ENCODE measurements around the gene CEP89.
"Not testable (repeated sequence)": the region's sequence is repeated elsewhere in the genome, so short reads cannot be mapped to it uniquely, and the experiment has no call there.

Gene CEP89

DNA sequence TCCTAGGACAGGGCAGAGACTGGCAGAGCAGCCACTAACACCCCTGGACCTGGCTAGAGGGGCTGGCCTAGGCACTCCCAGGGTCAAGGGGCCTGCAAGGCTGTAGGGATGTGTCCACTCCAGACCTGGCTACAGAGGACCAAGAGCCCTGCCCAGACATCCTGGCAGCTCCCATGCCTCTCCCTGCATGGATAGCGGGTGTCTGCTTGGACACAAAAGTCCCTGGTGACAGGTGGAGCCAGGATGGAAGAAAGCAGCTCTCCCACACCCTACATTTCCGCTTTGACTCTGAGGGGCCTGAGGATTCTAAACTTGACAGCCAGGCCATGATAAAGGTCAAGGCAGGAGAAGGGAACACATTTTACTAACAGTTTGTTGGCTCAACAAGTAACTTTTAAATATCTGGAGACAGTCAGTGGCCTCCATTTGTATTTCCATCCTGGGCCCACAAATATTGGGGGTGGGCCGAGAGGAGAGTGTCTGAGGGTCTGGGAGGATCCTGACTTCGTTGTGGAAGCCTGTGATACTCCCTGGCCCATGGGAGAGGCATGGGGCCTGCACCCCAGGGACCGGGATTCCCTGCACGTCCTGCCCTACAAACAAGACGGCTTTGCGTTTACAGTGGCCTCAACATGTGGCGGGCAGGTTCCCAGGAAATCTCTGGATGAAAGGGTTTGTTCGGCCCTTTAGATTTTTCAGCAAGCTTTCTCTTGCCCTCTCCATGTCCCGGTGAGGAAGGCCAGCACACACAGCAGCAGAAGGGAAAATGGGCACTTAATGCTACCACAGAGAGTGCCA is 82.4 kb downstream of the CEP89 start:
- Histone ChIP-seq H3K27me3 (ENCODE audit: control insufficient read depth, insufficient read depth, low read length) (no peaks in the 10 kb centered on the region), H3K36me3 (ENCODE audit: control insufficient read depth, insufficient read depth, low read length) (no peaks in the 10 kb centered on the region), H3K4me1 (ENCODE audit: control insufficient read depth, insufficient read depth, low read length) (no peaks in the 10 kb centered on the region), H3K9ac (ENCODE audit: low read depth, low read length) (no peak overlapping the region), H3K4me3 (ENCODE audit: low read depth, low read length) (no peak overlapping the region), H3K9me3 (ENCODE audit: control insufficient read depth, insufficient read depth, low read length) (no peaks in the 10 kb centered on the region)

DNA sequence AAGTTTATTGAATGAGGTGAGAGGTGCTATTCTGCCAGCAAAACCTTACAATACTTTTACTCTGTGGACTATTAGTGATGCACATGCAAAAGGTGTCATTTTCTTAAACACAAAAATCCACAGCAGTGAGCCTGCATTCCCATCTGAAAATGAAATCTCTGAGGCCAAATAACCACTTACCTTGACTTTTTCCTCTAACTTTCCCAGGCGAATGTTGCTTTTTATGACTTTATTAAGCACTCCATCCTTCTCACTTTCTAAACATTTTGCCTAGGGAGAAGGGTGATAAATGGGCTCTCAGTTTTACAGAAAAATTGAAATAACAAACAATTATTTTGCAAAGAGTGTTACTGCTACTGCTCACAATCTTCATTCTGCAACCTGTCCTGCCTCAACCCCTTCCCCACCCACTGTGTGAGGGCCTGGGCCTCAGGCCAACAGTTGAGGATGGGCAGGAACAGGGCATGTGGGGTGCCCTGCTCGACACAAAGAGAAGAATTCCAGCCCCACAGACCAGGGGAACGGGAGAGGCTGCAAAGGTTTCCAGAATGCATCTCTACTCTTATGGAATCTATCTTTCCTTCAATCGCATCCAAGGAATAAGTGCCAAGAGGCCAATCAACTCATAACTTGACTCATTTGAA is 84.1 kb downstream of the CEP89 start:
- Histone ChIP-seq H3K4me3 (ENCODE audit: low read depth, low read length) (no peak overlapping the region), H3K4me1 (ENCODE audit: control insufficient read depth, insufficient read depth, low read length) (no peaks in the 10 kb centered on the region), H3K9ac (ENCODE audit: low read depth, low read length) (no peak overlapping the region), H3K9me3 (ENCODE audit: control insufficient read depth, insufficient read depth, low read length) (no peaks in the 10 kb centered on the region), H3K27me3 (ENCODE audit: control insufficient read depth, insufficient read depth, low read length) (no peaks in the 10 kb centered on the region), H3K36me3 (ENCODE audit: control insufficient read depth, insufficient read depth, low read length) (no peaks in the 10 kb centered on the region)

DNA sequence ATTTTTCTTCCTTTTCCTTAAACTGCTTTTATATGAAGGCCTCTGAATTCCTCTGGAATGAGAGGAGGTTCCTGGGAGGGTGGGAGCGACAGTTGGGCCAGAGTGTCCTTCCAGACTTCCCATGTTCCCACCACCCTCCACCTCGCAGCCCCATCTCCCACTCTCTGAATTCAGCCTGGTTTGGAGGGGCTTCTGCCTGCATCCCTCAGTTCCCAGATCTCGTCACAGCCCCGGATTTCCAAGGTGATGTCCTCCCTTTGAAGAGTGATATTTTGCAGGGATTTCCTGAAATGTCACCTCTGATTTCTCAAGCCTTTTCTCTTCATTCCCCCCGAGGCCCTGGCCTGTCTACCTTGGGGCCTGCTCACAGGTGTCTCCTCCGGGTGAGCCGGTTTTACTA is 85.5 kb downstream of the CEP89 start:
- H3K4me1 ChIP-seq (ENCODE audit: control insufficient read depth, insufficient read depth, low read length) = no peaks in the 10 kb centered on the region
- no peaks in the 10 kb centered on the region for H3K9me3 ChIP-seq (ENCODE audit: control insufficient read depth, insufficient read depth, low read length)
- H3K36me3 ChIP-seq (ENCODE audit: control insufficient read depth, insufficient read depth, low read length) = no peaks in the 10 kb centered on the region
- no peak overlapping the region for H3K9ac ChIP-seq (ENCODE audit: low read depth, low read length)
- no peaks in the 10 kb centered on the region for H3K27me3 ChIP-seq (ENCODE audit: control insufficient read depth, insufficient read depth, low read length)
- H3K4me3 ChIP-seq (ENCODE audit: low read depth, low read length) = no peak overlapping the region

DNA sequence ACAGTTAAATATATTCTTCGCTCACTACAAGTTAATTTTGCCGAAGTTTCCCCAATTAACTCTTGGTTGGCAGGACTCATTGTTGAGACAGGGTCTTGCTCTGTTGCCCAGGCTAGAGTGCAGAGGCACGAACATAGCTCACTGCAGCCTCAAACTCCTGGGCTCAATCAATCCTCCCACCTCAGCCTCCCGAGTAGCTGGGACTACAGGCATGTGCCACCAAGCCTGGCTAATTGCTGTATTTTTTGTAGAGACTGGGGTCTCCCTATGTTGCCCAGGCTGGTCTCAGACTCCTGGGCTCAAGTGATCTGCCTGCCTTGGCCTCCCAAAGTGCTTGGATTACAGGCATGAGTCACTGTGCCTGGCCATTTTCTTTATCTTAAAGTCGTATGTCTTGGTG is 86.5 kb downstream of the CEP89 start:
- H3K4me3 ChIP-seq (ENCODE audit: low read depth, low read length); H3K9ac ChIP-seq (ENCODE audit: low read depth, low read length); H3K9me3 ChIP-seq (ENCODE audit: control insufficient read depth, insufficient read depth, low read length); H3K36me3 ChIP-seq (ENCODE audit: control insufficient read depth, insufficient read depth, low read length); H3K27me3 ChIP-seq (ENCODE audit: control insufficient read depth, insufficient read depth, low read length); H3K4me1 ChIP-seq (ENCODE audit: control insufficient read depth, insufficient read depth, low read length): not testable (repeated sequence)

DNA sequence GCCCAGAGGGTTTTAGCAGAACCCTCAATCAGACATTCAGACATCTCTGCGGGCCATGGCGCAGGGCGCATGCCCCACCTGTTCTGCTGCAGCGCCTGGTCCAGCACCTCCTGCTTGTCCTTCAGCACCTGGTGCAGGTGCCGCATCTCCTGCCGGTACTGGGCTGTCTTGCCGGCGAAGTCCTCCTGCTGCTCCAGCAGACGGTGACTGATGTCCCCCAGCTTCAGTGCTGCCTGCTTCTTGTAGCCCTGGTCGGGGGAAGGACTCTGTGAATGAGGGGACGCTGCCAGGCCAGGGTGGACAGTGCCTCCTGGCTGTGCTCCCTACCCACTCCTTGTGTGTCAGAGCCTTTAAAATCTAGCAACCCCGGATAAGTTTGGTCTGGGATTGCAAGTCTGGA is 90.0 kb downstream of the CEP89 start:
- no peak overlapping the region for H3K4me3 ChIP-seq (ENCODE audit: low read depth, low read length)
- no peaks in the 10 kb centered on the region for H3K4me1 ChIP-seq (ENCODE audit: control insufficient read depth, insufficient read depth, low read length)
- H3K27me3 ChIP-seq (ENCODE audit: control insufficient read depth, insufficient read depth, low read length) = no peaks in the 10 kb centered on the region
- no peaks in the 10 kb centered on the region for H3K9me3 ChIP-seq (ENCODE audit: control insufficient read depth, insufficient read depth, low read length)
- H3K9ac ChIP-seq (ENCODE audit: low read depth, low read length) = no peak overlapping the region
- no peaks in the 10 kb centered on the region for H3K36me3 ChIP-seq (ENCODE audit: control insufficient read depth, insufficient read depth, low read length)

DNA sequence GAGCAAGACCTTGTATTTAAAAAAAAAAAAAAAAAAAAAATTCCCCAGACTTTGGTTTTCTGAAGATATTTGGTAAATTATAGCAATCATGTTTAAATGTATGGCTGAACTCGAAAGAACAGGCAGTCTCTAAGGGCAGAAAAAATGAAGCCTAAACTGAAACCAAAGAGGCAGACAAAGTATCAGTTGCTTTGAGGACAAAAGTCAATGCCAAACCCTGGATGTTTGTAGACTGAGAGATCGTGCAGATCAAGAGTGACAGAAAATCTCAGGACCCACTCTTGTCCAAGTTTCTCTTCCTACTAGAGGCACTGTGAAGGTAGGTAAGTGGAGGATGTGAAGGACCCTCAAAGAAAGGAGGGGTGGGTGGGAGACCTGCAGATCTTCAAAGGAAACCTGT is 91.1 kb downstream of the CEP89 start:
- no peaks in the 10 kb centered on the region for H3K36me3 ChIP-seq (ENCODE audit: control insufficient read depth, insufficient read depth, low read length)

DNA sequence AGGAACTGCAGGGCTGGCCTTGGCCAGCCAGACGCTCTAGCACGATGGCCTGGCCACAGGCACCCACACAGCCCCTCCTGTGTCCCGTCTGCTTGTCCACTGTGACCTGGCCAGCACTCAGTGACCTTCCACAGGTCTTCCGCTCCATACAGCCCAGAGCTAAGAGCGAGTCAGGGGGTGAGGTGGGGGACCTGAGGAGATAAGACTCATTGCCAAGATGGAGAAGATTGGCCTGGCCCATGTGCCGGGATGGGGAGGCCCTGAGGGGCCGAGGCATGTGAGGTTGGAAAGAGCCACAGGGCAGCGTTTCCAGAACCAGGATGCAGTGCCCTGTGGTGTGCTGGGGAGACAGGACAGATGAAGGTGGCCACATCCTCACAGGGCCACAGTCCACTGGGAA is 92.0 kb downstream of the CEP89 start:
- Histone ChIP-seq H3K36me3 (ENCODE audit: control insufficient read depth, insufficient read depth, low read length) (no peaks in the 10 kb centered on the region), H3K4me3 (ENCODE audit: low read depth, low read length) (no peak overlapping the region), H3K4me1 (ENCODE audit: control insufficient read depth, insufficient read depth, low read length) (no peaks in the 10 kb centered on the region), H3K27me3 (ENCODE audit: control insufficient read depth, insufficient read depth, low read length) (no peaks in the 10 kb centered on the region), H3K9me3 (ENCODE audit: control insufficient read depth, insufficient read depth, low read length) (no peaks in the 10 kb centered on the region), H3K9ac (ENCODE audit: low read depth, low read length) (no peak overlapping the region)

More for the DNA sequence above, 91.1 kb downstream of the CEP89 start:
- Histone ChIP-seq H3K9ac (ENCODE audit: low read depth, low read length) (no peak overlapping the region), H3K9me3 (ENCODE audit: control insufficient read depth, insufficient read depth, low read length) (no peaks in the 10 kb centered on the region), H3K27me3 (ENCODE audit: control insufficient read depth, insufficient read depth, low read length) (no peaks in the 10 kb centered on the region), H3K4me3 (ENCODE audit: low read depth, low read length) (no peak overlapping the region), H3K4me1 (ENCODE audit: control insufficient read depth, insufficient read depth, low read length) (no peaks in the 10 kb centered on the region)

DNA sequence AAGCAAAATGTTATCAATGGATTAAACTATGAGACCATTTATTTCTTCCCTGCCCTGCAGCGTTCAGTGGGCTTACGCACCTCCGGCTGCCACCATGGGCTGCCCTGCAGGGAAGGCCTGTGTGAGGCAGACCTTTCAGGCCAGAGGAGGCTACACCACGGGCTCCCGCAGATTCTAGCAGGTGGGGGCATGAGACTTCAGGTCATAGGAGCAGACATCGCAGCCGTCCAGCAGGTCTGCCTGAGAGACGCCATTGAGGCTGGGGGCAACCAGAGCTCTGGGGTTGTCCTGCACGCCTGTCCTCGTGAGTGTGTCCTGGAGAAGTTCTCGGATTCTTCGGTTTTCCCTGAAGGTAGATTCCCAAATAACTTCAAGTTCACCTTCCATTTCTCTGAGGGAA is 92.8 kb downstream of the CEP89 start:
- no peaks in the 10 kb centered on the region for H3K9me3 ChIP-seq (ENCODE audit: control insufficient read depth, insufficient read depth, low read length)
- no peaks in the 10 kb centered on the region for H3K36me3 ChIP-seq (ENCODE audit: control insufficient read depth, insufficient read depth, low read length)
- no peaks in the 10 kb centered on the region for H3K27me3 ChIP-seq (ENCODE audit: control insufficient read depth, insufficient read depth, low read length)
- no peak overlapping the region for H3K4me3 ChIP-seq (ENCODE audit: low read depth, low read length)
- no peaks in the 10 kb centered on the region for H3K4me1 ChIP-seq (ENCODE audit: control insufficient read depth, insufficient read depth, low read length)
- H3K9ac ChIP-seq (ENCODE audit: low read depth, low read length) = no peak overlapping the region

DNA sequence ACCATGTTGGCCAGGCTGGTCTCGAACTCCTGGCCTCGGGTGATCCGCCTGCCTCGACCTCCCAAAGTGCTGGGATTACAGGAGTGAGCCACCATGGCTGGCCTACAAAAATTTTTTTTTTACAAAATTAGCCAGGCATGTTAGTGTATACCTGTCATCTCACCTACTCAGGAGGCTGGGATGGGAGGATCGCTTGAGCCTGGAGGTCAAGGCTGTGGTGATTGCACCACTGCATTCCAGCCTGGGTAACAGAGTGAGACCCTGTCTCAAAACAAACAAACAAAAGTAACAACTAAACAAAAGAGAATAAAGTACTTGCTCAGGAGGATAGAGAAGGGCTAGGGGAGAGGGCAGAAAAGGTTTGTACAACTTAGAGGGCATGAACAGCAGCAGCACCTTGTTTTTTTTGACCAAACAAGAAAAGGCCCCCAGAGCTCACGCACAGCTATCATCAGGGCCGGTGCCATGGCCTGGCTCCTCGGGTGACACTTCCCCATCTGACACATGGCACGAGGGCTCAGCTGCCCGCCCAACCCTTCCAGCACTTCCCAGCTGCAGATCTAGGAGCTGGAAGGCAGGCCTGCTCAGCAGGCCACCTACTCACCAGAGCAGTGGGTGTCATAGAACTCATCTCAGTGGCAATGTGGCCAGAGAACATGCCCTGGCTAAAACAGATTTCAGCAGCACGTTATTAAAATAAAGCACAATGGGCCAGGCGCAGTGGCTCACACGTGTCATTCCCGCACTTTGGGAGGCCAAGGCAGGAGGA is 93.6 kb downstream of the CEP89 start:
- Histone ChIP-seq H3K4me3 (ENCODE audit: low read depth, low read length) (no peak overlapping the region), H3K27me3 (ENCODE audit: control insufficient read depth, insufficient read depth, low read length) (no peaks in the 10 kb centered on the region), H3K9me3 (ENCODE audit: control insufficient read depth, insufficient read depth, low read length) (no peaks in the 10 kb centered on the region), H3K4me1 (ENCODE audit: control insufficient read depth, insufficient read depth, low read length) (no peaks in the 10 kb centered on the region), H3K9ac (ENCODE audit: low read depth, low read length) (no peak overlapping the region), H3K36me3 (ENCODE audit: control insufficient read depth, insufficient read depth, low read length) (no peaks in the 10 kb centered on the region)

DNA sequence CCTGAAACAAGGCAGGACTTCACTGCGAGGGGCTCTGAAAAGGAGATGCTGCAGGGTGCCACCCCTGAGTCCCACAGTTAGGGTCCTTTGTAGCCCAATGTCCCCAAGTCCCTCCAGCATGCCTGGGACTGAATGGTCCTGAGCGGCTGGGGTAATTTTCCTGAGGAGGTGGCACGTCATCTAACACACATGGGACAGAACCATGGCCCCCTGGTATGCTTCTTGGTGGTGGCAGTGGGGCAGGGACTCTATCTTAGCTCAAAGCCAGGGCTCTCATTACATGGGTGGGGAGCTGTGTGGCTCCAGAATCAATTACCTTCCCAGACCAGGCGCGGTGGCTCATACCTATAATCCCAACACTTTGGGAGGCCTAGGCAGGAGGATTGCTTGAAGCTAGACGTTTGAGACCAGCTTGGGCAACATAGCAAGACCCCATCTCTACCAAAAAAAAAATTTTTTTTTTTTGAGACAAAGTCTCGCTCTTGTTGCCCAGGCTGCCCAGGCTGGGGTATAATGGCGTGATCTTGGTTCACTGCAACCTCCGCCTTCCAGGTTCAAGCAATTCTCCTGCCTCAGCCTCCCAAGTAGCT is 94.3 kb downstream of the CEP89 start:
- Histone ChIP-seq H3K4me1 (ENCODE audit: control insufficient read depth, insufficient read depth, low read length) (no peaks in the 10 kb centered on the region), H3K9ac (ENCODE audit: low read depth, low read length) (no peak overlapping the region), H3K4me3 (ENCODE audit: low read depth, low read length) (no peak overlapping the region), H3K27me3 (ENCODE audit: control insufficient read depth, insufficient read depth, low read length) (no peaks in the 10 kb centered on the region), H3K36me3 (ENCODE audit: control insufficient read depth, insufficient read depth, low read length) (no peaks in the 10 kb centered on the region), H3K9me3 (ENCODE audit: control insufficient read depth, insufficient read depth, low read length) (no peaks in the 10 kb centered on the region)

DNA sequence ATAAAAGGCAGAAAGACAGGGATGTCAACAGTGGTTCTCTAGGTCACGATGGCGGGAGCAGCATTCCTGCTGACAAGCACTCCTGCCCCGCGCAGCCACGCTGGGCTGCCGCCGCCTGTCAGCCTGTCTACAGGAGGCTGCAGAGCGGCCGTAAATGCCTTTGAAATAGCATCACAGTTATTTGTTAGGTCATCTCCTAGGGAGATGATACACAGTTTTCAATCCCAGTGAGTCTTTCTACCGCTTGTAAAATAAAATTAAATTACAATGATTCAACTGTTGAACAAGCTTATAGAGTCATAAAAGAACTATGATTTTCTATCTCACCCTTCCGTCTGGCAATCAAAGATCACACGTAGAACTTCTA is 94.9 kb downstream of the CEP89 start:
- Histone ChIP-seq H3K4me1 (ENCODE audit: control insufficient read depth, insufficient read depth, low read length) (no peaks in the 10 kb centered on the region), H3K36me3 (ENCODE audit: control insufficient read depth, insufficient read depth, low read length) (no peaks in the 10 kb centered on the region), H3K4me3 (ENCODE audit: low read depth, low read length) (no peak overlapping the region), H3K27me3 (ENCODE audit: control insufficient read depth, insufficient read depth, low read length) (no peaks in the 10 kb centered on the region), H3K9ac (ENCODE audit: low read depth, low read length) (no peak overlapping the region), H3K9me3 (ENCODE audit: control insufficient read depth, insufficient read depth, low read length) (no peaks in the 10 kb centered on the region)
